DND-41 (cell line): Measurements from ENCODE around the gene COX6A1.
A peak's percentile ranks its signal among the peaks of the same experiment; 100 is the strongest.

Experiments used
- ATAC-seq: fragments of 200-7000 bp; cut with Tn5 transposase; 3 replicates; pipeline ENCODE4 v1.9.1; 2021; ENCODE audit warnings: low read depth; ENCODE audit not compliant: insufficient read depth
- DNase-seq: peaks from one replicate; pipeline ENCODE4 v3.0.0-alpha.2; 2020
- H2AFZ ChIP-seq: 2 replicates; pipeline ENCODE4 v1.6.0; 2012; ENCODE audit warnings: low read depth, low read length
- H3K27ac ChIP-seq: 2 replicates; pipeline ENCODE4 v1.5.1; 2012; ENCODE audit warnings: low read length, inconsistent platforms
- H3K27me3 ChIP-seq: fragments of 200-600 bp; sonication (generic); 2 replicates; pipeline ENCODE4 v1.6.0; 2012; ENCODE audit warnings: low read length, mild to moderate bottlenecking, inconsistent platforms; ENCODE audit not compliant: insufficient read depth, poor library complexity
- H3K36me3 ChIP-seq: 2 replicates; pipeline ENCODE4 v1.5.1; 2012; ENCODE audit warnings: low read length, inconsistent platforms; ENCODE audit not compliant: insufficient read depth
- H3K4me1 ChIP-seq: 2 replicates; pipeline ENCODE4 v1.5.1; 2012; ENCODE audit warnings: mild to moderate bottlenecking, low read length; ENCODE audit not compliant: insufficient read depth
- H3K4me2 ChIP-seq: 2 replicates; pipeline ENCODE4 v1.6.0; 2012; ENCODE audit warnings: mild to moderate bottlenecking, moderate library complexity, low read length, inconsistent platforms; ENCODE audit not compliant: insufficient read depth
- H3K4me3 ChIP-seq, 2 experiments: fragments of 200-600 bp in 1 of 2; shearing (Covaris generic) in 1 of 2; 2 replicates each; pipeline ENCODE4 v1.5.1; 2012 to 2016; ENCODE audit warnings: inconsistent platforms in 2 of 2, low read length in 2 of 2, mild to moderate bottlenecking in 2 of 2, low read depth in 1 of 2, moderate library complexity in 1 of 2
- H3K79me2 ChIP-seq: 2 replicates; pipeline ENCODE4 v1.6.0; 2012; ENCODE audit warnings: low read length, inconsistent platforms; ENCODE audit not compliant: insufficient read depth
- H3K9ac ChIP-seq: 2 replicates; pipeline ENCODE4 v1.6.0; 2012; ENCODE audit warnings: low read depth, mild to moderate bottlenecking, inconsistent platforms, low read length, moderate library complexity
- H3K9me3 ChIP-seq: 2 replicates; pipeline ENCODE4 v1.5.1; 2012; ENCODE audit warnings: low read length, moderate library complexity, mild to moderate bottlenecking, inconsistent platforms; ENCODE audit not compliant: insufficient read depth, severe bottlenecking
- H4K20me1 ChIP-seq: 2 replicates; pipeline ENCODE4 v1.6.0; 2012; ENCODE audit warnings: low read length; ENCODE audit not compliant: insufficient read depth
- CTCF ChIP-seq: IDR thresholded peaks from 2 replicates; pipeline ENCODE4 v1.5.1; 2012; ENCODE audit warnings: borderline replicate concordance, low read length, moderate library complexity, mild to moderate bottlenecking; ENCODE audit not compliant: poor library complexity, severe bottlenecking; ENCODE audit errors: extremely low read depth
- EZH2 ChIP-seq: IDR thresholded peaks from 3 replicates; pipeline ENCODE4 v1.6.1; 2012; ENCODE audit warnings: borderline replicate concordance, low read depth, mild to moderate bottlenecking, moderate library complexity, low read length, inconsistent platforms; ENCODE audit not compliant: severe bottlenecking

The COX6A1 gene

GRCh38 chr12:120470150-120470784 is 32.4 kb downstream of the COX6A1 start:
- H2AFZ ChIP-seq = peak overlapping the region; percentile 97
- peaks cover 68% of the 10 kb centered on the region for H3K79me2 ChIP-seq
- H3K4me3 ChIP-seq = peak overlapping the region; percentile 81 to 89
- DNase-seq (no peak), ATAC-seq (peak; percentile 48)
- H3K36me3 ChIP-seq = peaks cover 25% of the 10 kb centered on the region
- no peaks in the 10 kb centered on the region for H3K27me3 ChIP-seq
- TF ChIP-seq EZH2 (no peak), CTCF (no peak)
- H3K9me3 ChIP-seq = no peaks in the 10 kb centered on the region
- peak overlapping the region; percentile 78 for H3K4me2 ChIP-seq
- H4K20me1 ChIP-seq = peaks cover 34% of the 10 kb centered on the region
- peaks cover 47% of the 10 kb centered on the region for H3K4me1 ChIP-seq
- H3K9ac ChIP-seq = peak overlapping the region; percentile 89
- peak overlapping the region; percentile 90 for H3K27ac ChIP-seq

- peaks cover 30% of the 10 kb centered on the region for H3K4me1 ChIP-seq
- no peak for ATAC-seq
Measured at GRCh38 chr12:120472521-120472920, 34.6 kb downstream of the COX6A1 start.

GRCh38 chr12:120473807-120474615 is 36.1 kb downstream of the COX6A1 start:
- Histone ChIP-seq H3K27ac (no peak overlapping the region), H3K4me3 (no peak overlapping the region), H3K9me3 (no peaks in the 10 kb centered on the region), H3K4me1 (peaks cover 21% of the 10 kb centered on the region), H3K27me3 (no peaks in the 10 kb centered on the region), H2AFZ (no peak overlapping the region), H4K20me1 (no peaks in the 10 kb centered on the region; the same call in 1 of the 2 replicates), H3K4me2 (no peak overlapping the region), H3K9ac (no peak overlapping the region), H3K79me2 (peaks cover 31% of the 10 kb centered on the region), H3K36me3 (no peaks in the 10 kb centered on the region; the same call in 1 of the 2 replicates)
- TF ChIP-seq EZH2 = no peak
- TF ChIP-seq CTCF = no peak
- ATAC-seq = no peak
- DNase-seq = no peak

More at GRCh38 chr12:120472521-120472920, 34.6 kb downstream of the COX6A1 start:
- no peak overlapping the region for H3K4me3 ChIP-seq
- H3K27ac ChIP-seq = no peak overlapping the region
- no peaks in the 10 kb centered on the region for H3K9me3 ChIP-seq
- no peak for TF ChIP-seq EZH2
- H3K4me2 ChIP-seq = no peak overlapping the region
- peaks cover 3% of the 10 kb centered on the region for H3K36me3 ChIP-seq
- peaks cover 45% of the 10 kb centered on the region for H3K79me2 ChIP-seq
- H4K20me1 ChIP-seq = peaks cover 12% of the 10 kb centered on the region
- no peaks in the 10 kb centered on the region for H3K27me3 ChIP-seq
- no peak overlapping the region for H2AFZ ChIP-seq
- DNase-seq = no peak
- no peak overlapping the region for H3K9ac ChIP-seq

- H3K27me3 ChIP-seq = no peaks in the 10 kb centered on the region
- no peak overlapping the region for H2AFZ ChIP-seq
- no peak overlapping the region for H3K4me2 ChIP-seq
- TF ChIP-seq CTCF (no peak), EZH2 (no peak)
- DNase-seq = no peak
- H3K4me1 ChIP-seq = peaks cover 21% of the 10 kb centered on the region
- H3K79me2 ChIP-seq = peaks cover 25% of the 10 kb centered on the region
- H3K9ac ChIP-seq = no peak overlapping the region
- no peaks in the 10 kb centered on the region; the same call in 1 of the 2 replicates for H3K36me3 ChIP-seq
- no peaks in the 10 kb centered on the region; the same call in 1 of the 2 replicates for H4K20me1 ChIP-seq
- H3K27ac ChIP-seq = no peak overlapping the region
- no peak for ATAC-seq
- no peaks in the 10 kb centered on the region for H3K9me3 ChIP-seq
- no peak overlapping the region for H3K4me3 ChIP-seq
Measured at GRCh38 chr12:120474616-120474960, 36.7 kb downstream of the COX6A1 start.
